H4 (cell line): ENCODE results near the gene ZNF862. TPM values are rescaled to one million over a fixed set of nuclear protein-coding genes. Genes with fewer than 3 reads are reported as not detected.
A peak's percentile ranks its signal among the peaks of the same experiment; 100 is the strongest.

Experiments
- DNase-seq: peaks from one replicate; pipeline ENCODE4 v3.0.0-alpha.2; 2015; ENCODE audit warnings: low spot score
- total RNA-seq: library from RNA; depleted of rRNA; stranded (reverse); fragments of >200 nt; shearing (Covaris generic); gene quantifications from 2 replicates; pipeline ENCODE4 v1.2.3, GENCODE V29; 2014; rRNA removed

Gene ZNF862
- total RNA-seq = 2.1 and 16.0 TPM in 2 replicates

DNA sequence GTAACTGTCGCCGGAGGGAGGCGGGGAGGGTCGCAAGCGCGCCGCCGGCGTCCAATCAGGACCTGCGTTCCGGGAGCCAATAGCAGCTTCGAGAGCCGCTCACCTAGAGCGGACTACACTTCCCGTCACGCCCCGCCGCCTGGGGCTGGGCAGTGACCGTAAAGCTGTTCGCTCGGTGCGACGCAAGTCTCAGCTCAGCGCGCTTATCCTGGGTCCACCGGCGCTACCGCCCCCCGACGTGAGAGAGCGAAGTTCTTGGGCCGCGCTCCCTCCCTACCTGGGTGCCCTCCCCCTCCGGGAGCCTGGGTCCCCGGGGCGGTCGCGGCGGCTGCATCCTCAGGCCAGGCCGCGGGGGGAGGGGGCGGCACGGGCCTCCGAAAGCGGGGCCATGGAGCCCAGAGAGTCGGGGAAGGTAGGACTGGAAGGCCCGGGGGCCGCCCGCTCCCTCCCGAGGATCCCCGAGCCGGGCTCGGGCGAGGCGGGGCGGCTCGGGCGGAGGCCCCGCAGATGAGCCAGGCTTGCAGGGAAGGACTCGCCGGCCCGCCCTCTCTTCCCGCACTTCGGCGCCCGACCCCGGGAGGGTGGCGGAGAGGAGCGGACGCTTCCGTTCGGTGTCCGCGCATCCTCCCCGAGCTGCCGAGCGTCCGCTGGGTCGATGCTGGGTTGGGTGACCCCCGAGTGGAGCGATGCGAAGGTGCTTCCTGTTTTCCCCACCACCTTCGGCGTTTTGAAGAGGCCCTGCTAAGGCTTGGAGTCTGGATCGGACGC lies at the start of gene ZNF862:
ZNF862 (plus strand) TSS at position 152 of the 768 bp plus-strand sequence; CDS start at position 389, 237 bp downstream.
- DNase-seq = peak; percentile 99

- DNase-seq = no peak
Observed at GRCh38 chr7:149789101-149789500, 49.1 kb upstream of the ZNF862 start.

- no peak for DNase-seq
Observed at GRCh38 chr7:149790146-149790548, 48.0 kb upstream of the ZNF862 start.

- no peak for DNase-seq
Observed at GRCh38 chr7:149790754-149791360, 47.3 kb upstream of the ZNF862 start.

DNA sequence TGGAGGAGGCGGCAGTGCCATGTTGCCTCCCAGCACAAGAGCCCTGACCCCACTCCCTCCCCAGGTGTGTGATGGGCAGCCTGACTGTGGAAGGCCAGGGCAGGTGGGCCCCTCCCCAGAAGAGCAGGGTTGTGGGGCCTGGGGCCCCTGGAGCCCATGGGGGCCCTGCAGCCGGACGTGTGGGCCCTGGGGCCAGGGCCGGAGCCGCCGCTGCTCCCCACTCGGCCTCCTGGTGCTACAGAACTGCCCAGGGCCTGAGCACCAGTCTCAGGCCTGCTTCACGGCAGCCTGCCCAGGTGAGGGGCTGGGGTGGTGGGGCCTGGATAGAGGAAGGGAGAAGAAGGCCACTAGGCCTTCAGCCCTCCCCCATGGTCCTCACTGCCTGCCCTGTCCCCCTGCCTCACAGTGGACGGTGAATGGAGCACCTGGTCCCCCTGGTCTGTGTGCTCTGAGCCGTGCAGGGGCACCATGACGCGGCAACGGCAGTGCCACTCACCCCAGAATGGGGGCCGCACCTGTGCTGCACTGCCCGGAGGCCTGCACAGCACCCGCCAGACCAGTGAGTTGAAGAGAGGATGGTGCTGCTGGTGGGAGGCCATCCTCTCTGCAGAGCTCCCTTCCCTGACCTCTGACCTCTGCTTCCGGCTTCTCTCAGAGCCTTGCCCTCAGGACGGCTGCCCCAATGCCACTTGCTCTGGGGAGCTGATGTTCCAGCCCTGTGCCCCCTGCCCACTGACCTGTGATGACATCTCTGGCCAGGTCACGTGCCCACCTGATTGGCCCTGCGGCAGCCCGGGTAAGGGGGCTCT lies 46.6 kb upstream of the ZNF862 start:
- no peak for DNase-seq

GRCh38 chr7:149792220-149792595 lies 46.0 kb upstream of the ZNF862 start:
- DNase-seq = no peak

DNA sequence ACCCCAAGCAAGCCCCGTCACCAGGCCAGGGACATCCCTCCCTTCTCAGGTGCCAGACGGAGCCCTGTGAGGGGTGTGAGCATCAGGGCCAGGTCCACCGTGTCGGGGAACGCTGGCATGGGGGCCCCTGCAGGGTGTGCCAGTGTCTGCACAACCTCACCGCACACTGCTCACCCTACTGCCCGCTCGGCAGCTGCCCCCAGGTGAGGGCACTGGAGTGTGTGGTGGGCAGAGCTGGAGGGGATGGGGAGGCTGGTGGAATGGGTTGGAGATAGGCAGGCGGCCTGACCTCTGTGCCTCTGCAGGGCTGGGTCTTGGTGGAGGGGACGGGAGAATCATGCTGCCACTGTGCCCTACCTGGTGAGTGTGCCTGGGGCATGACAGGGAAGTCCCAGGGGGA lies 44.9 kb upstream of the ZNF862 start:
- DNase-seq = no peak

- no peak for DNase-seq
Observed at GRCh38 chr7:149794661-149795060, 43.5 kb upstream of the ZNF862 start.

DNA sequence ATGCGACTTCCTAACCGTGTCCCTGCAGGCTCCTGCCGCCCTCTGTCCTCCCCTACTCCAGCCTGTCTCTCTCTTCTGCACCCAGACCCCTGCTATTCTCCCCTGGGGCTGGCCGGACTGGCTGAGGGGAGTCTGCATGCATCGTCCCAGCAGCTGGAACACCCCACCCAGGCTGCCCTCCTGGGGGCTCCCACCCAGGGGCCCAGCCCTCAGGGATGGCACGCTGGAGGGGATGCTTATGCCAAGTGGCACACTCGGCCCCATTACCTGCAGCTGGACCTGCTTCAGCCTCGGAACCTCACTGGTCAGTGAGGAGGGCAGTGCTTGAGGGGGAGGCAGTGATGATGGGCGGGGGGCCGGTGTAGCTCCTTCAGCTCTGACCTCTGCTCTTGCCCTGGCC lies 43.0 kb upstream of the ZNF862 start:
- no peak for DNase-seq

- no peak for DNase-seq
Observed at GRCh38 chr7:149796287-149796860, 41.8 kb upstream of the ZNF862 start.

GRCh38 chr7:149797771-149798170 lies 40.4 kb upstream of the ZNF862 start:
- no peak for DNase-seq

- peak; percentile 23 for DNase-seq
Observed at GRCh38 chr7:149799397-149800168, 38.6 kb upstream of the ZNF862 start.

DNA sequence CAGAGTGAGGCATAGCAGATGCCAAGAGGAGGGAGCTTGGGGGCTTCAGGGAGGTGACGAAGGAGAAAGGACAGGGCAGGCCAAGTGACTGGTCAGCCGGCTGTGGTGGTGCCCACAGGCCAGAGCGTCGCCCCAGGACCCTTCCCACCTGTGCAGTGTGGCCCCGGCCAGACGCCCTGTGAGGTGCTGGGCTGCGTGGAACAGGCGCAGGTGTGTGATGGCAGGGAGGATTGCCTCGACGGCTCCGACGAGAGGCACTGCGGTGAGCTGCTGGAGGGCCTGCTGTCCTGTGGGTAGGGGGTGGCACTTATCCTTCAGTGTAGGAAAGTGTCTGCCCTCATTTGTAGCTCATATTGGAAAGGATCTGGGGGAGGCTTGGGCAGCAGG lies 38.0 kb upstream of the ZNF862 start:
- no peak for DNase-seq

- DNase-seq = no peak
Observed at GRCh38 chr7:149801002-149801566, 37.1 kb upstream of the ZNF862 start.

- no peak for DNase-seq
Observed at GRCh38 chr7:149801816-149802215, 36.4 kb upstream of the ZNF862 start.

- no peak for DNase-seq
Observed at GRCh38 chr7:149802966-149803365, 35.2 kb upstream of the ZNF862 start.

DNA sequence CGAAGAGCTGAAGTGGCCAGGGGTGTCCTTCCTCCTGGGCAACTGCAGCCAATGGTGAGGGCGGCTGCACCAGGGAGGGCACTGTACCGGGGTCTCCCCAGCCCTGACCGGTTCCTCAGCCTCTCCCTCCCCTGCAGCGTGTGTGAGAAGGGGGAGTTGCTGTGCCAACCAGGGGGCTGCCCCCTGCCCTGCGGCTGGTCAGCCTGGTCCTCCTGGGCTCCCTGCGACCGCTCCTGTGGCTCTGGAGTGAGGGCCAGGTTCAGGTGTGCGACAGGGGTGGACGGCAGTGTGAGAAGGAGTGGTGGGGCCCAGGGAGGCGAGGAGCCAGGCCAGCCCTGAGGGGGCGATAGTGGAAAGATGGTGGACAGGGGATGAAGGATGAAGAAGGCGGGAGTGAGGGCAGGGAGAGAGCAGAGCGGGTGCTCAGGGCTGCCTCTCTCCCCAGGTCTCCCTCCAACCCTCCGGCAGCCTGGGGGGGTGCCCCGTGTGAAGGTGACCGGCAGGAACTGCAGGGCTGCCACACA lies 34.6 kb upstream of the ZNF862 start:
- DNase-seq = no peak

GRCh38 chr7:149804106-149804505 lies 34.1 kb upstream of the ZNF862 start:
- no peak for DNase-seq

GRCh38 chr7:149806726-149807125 lies 31.4 kb upstream of the ZNF862 start:
- DNase-seq = no peak

DNA sequence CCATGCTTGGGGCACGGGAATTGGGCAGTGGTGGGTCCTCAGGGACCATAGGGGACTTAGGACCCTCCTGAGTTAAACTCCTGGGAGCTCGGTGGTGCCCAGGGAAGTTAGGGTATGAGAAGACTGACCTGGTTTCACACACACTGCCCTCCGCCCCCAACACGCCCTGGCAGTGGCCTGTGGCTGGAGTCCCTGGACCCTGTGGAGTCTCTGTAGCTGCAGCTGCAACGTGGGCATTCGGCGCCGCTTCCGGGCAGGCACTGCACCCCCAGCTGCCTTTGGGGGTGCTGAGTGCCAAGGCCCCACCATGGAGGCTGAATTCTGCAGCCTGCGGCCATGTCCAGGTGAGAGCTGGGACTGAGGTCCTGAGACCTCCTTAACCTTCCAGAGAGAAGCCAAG lies 29.9 kb upstream of the ZNF862 start:
- DNase-seq = no peak

- DNase-seq = no peak
Observed at GRCh38 chr7:149809215-149809614, 29.0 kb upstream of the ZNF862 start.
